AG09319 (cell line): ENCODE measurements around the gene GRPEL2.
A peak's percentile ranks its signal among the peaks of the same experiment; 100 is the strongest.

ENCODE experiments used
- DNase-seq: peaks from one replicate; pipeline ENCODE4 v3.0.0-alpha.2; 2010; ENCODE audit warnings: low read depth; ENCODE audit errors: extremely low read depth
- TF ChIP-seq, protein P1 (sequence below): IDR thresholded peaks from 2 replicates; pipeline ENCODE4 v1.5.1; 2011; ENCODE audit warnings: low read depth, mild to moderate bottlenecking, inconsistent platforms, low read length, moderate library complexity

The GRPEL2 gene

GRCh38 chr5:149381986-149382338, 36.7 kb downstream of the GRPEL2 start:
- TF ChIP-seq, protein P1, sequence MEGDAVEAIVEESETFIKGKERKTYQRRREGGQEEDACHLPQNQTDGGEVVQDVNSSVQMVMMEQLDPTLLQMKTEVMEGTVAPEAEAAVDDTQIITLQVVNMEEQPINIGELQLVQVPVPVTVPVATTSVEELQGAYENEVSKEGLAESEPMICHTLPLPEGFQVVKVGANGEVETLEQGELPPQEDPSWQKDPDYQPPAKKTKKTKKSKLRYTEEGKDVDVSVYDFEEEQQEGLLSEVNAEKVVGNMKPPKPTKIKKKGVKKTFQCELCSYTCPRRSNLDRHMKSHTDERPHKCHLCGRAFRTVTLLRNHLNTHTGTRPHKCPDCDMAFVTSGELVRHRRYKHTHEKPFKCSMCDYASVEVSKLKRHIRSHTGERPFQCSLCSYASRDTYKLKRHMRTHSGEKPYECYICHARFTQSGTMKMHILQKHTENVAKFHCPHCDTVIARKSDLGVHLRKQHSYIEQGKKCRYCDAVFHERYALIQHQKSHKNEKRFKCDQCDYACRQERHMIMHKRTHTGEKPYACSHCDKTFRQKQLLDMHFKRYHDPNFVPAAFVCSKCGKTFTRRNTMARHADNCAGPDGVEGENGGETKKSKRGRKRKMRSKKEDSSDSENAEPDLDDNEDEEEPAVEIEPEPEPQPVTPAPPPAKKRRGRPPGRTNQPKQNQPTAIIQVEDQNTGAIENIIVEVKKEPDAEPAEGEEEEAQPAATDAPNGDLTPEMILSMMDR, result peak; percentile 98
- DNase-seq, result no peak

DNA sequence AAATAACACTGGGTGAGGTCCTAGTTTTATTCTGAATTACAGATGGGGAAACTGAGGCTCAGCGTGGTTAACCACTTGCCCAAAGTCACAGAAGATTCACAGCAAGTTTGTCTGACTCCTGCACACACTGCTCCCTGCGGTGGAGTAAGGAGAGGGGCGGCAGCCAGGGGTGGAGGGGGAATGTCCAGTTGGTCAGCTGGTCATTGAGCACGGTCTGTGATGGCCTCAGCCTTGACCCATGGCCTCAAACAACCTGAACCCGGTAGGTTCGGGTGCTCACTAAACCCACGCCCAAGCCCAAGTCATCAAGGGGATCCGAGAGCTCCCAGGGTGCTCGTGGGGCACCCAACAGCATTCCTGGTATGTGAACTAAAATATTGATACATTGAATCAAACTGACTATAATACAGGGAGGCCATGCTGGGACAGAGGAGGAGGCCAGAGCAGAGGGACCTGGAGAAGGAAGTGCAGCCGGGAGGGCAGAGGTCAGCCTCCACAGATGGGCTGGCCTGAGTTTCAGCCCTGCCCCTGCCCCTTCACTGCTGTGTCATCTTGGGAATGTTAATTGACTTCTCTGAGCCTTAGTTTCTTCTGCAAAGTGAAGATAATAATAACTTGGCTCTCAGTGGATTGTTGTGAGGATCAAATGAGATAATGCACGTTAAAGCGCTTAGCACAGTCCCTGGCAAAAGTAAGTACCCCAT, 37.4 kb downstream of the GRPEL2 start:
- TF ChIP-seq, protein P1, result no peak
- DNase-seq, result no peak

GRCh38 chr5:149383399-149383798, 38.1 kb downstream of the GRPEL2 start:
- TF ChIP-seq, protein P1, result no peak

DNA sequence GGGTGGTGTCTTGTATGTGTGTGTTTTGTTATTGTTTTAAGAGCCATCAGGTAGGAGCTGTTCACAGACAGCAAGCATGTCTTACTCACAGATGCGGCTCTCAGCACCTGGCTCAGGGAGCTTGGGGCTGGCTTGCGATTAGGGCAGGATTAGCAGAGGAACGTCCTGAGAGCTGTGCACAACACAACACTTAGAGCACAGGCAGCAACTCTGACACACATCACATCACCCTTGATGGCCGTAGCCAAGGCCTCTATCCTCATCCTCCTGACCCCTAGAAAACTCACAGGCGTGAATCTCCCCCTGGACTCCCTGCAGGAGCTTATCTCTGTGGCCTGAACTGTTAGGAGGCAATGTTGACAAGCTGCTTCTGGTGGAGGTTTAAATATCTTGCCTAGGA, 40.9 kb downstream of the GRPEL2 start:
- DNase-seq, result no peak
- TF ChIP-seq, protein P1, result no peak

More at GRCh38 chr5:149383399-149383798, 38.1 kb downstream of the GRPEL2 start:
- no peak for DNase-seq

GRCh38 chr5:149387081-149387631, 41.9 kb downstream of the GRPEL2 start:
- peak; percentile 55 for DNase-seq
- TF ChIP-seq, protein P1, result no peak

DNA sequence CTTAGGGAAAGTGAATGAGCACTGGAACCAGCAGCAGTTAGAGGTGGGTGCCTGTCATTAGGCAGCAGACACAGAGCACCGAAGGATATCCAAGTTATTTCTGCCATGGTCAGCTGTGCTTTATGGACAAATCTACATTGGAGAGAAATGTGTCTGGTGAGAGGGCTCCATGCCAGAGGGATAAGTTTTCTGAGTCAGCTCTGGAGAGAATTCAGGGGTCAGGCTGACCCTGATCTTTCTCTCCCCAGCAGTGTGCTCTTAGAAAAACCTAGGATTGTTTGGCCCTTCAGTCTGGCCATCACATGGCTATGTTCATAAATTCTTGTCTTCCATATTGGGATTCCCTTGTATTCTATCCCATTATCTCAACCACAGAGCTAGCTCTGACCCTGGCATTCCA, 42.7 kb downstream of the GRPEL2 start:
- TF ChIP-seq, protein P1, result no peak
- no peak for DNase-seq

GRCh38 chr5:149388498-149389190, 43.3 kb downstream of the GRPEL2 start:
- TF ChIP-seq, protein P1, result no peak

More at GRCh38 chr5:149388498-149389190, 43.3 kb downstream of the GRPEL2 start:
- DNase-seq, result no peak
